ENCODE results near the gene ALPG. TPM values are rescaled to one million over a fixed set of nuclear protein-coding genes. Genes with fewer than 3 reads are reported as not detected.

ALPG gene
- total RNA-seq, 1 experiment from 2014 or later, result not detected

GRCh38 chr2:232435805-232436204 lies 29.2 kb downstream of the ALPG start:
- TF ChIP-seq EZH2 (IDR thresholded peaks at IDR 0.05; ENCODE audit: borderline replicate concordance, low read depth, low read length, poor library complexity, severe bottlenecking) (no peak), CTCF (conservative IDR thresholded peaks at IDR 0.05; ENCODE audit: low read depth, low read length) (no peak)

GRCh38 chr2:232436381-232437194 lies 29.9 kb downstream of the ALPG start:
- no peak for DNase-seq (ENCODE audit: low spot score)
- Histone ChIP-seq H3K9me3 (ENCODE audit: low read depth, low read length, poor library complexity, severe bottlenecking) (no peaks in the 10 kb centered on the region), H3K4me1 (ENCODE audit: insufficient read depth, low read length, poor library complexity, severe bottlenecking) (no peaks in the 10 kb centered on the region), H3K4me3 (ENCODE audit: low read depth, low read length, poor library complexity, severe bottlenecking) (no peak overlapping the region), H3K27me3 (replicated peaks; ENCODE audit: insufficient read depth, low read depth, low read length, poor library complexity) (no peaks in the 10 kb centered on the region), H3K36me3 (ENCODE audit: insufficient read depth, low read length, poor library complexity, severe bottlenecking) (no peaks in the 10 kb centered on the region), H3K27ac (ENCODE audit: low read depth, low read length, poor library complexity, severe bottlenecking) (no peak overlapping the region)
- POLR2A ChIA-PET (ENCODE audit: low non-redundant PET), result no interaction called here
- CTCF ChIA-PET, result interaction anchor here (0.5 kb wide), 1 partner anchor 52 kb away, joined by 8 read pairs; no protein-coding TSS in a partner anchor
- no TSS peak for BruUV-seq (replicated peaks)
- intact Hi-C loops (cut with micrococcal nuclease; ENCODE audit: unreplicated experiment), result no loop called here
- TF ChIP-seq CTCF (conservative IDR thresholded peaks at IDR 0.05; ENCODE audit: low read depth, low read length) (no peak), EZH2 (IDR thresholded peaks at IDR 0.05; ENCODE audit: borderline replicate concordance, low read depth, low read length, poor library complexity, severe bottlenecking) (no peak)

More at GRCh38 chr2:232435805-232436204, 29.2 kb downstream of the ALPG start:
- ChIA-PET CTCF (no interaction called here), POLR2A (ENCODE audit: low non-redundant PET) (no interaction called here)
- H3K27me3 ChIP-seq (replicated peaks; ENCODE audit: insufficient read depth, low read depth, low read length, poor library complexity), result no peaks in the 10 kb centered on the region
- no peak overlapping the region for H3K27ac ChIP-seq (ENCODE audit: low read depth, low read length, poor library complexity, severe bottlenecking)
- no peaks in the 10 kb centered on the region for H3K36me3 ChIP-seq (ENCODE audit: insufficient read depth, low read length, poor library complexity, severe bottlenecking)
- H3K9me3 ChIP-seq (ENCODE audit: low read depth, low read length, poor library complexity, severe bottlenecking), result no peaks in the 10 kb centered on the region
- intact Hi-C loops (cut with micrococcal nuclease; ENCODE audit: unreplicated experiment), result no loop called here
- DNase-seq (ENCODE audit: low spot score), result no peak
- BruUV-seq (replicated peaks), result no TSS peak
- no peak overlapping the region for H3K4me3 ChIP-seq (ENCODE audit: low read depth, low read length, poor library complexity, severe bottlenecking)
- no peaks in the 10 kb centered on the region for H3K4me1 ChIP-seq (ENCODE audit: insufficient read depth, low read length, poor library complexity, severe bottlenecking)

GRCh38 chr2:232437195-232437571 lies 30.5 kb downstream of the ALPG start:
- POLR2A ChIA-PET (ENCODE audit: low non-redundant PET), result no interaction called here
- intact Hi-C loops (cut with micrococcal nuclease; ENCODE audit: unreplicated experiment), result no loop called here
- H3K27ac ChIP-seq (ENCODE audit: low read depth, low read length, poor library complexity, severe bottlenecking), result no peak overlapping the region
- BruUV-seq (replicated peaks), result no TSS peak
- CTCF ChIA-PET, result interaction anchor here (0.5 kb wide), 1 partner anchor 53 kb away, joined by 8 read pairs; no protein-coding TSS in a partner anchor
- no peaks in the 10 kb centered on the region for H3K36me3 ChIP-seq (ENCODE audit: insufficient read depth, low read length, poor library complexity, severe bottlenecking)
- H3K4me1 ChIP-seq (ENCODE audit: insufficient read depth, low read length, poor library complexity, severe bottlenecking), result no peaks in the 10 kb centered on the region
- no peak overlapping the region for H3K4me3 ChIP-seq (ENCODE audit: low read depth, low read length, poor library complexity, severe bottlenecking)
- no peak for TF ChIP-seq CTCF (conservative IDR thresholded peaks at IDR 0.05; ENCODE audit: low read depth, low read length)
- TF ChIP-seq EZH2 (IDR thresholded peaks at IDR 0.05; ENCODE audit: borderline replicate concordance, low read depth, low read length, poor library complexity, severe bottlenecking), result no peak
- H3K9me3 ChIP-seq (ENCODE audit: low read depth, low read length, poor library complexity, severe bottlenecking), result no peaks in the 10 kb centered on the region
- no peaks in the 10 kb centered on the region for H3K27me3 ChIP-seq (replicated peaks; ENCODE audit: insufficient read depth, low read depth, low read length, poor library complexity)
- no peak for DNase-seq (ENCODE audit: low spot score)
